CD4-positive, alpha-beta T cell treated with Interleukin-12 subunit alpha and Interleukin-12 subunit beta, for 1 hour (primary cell): ENCODE data around the gene BID.

Experiments
- DNase-seq: peaks from one replicate; pipeline ENCODE4 v3.0.0-alpha.2; 2020

BID gene

DNA sequence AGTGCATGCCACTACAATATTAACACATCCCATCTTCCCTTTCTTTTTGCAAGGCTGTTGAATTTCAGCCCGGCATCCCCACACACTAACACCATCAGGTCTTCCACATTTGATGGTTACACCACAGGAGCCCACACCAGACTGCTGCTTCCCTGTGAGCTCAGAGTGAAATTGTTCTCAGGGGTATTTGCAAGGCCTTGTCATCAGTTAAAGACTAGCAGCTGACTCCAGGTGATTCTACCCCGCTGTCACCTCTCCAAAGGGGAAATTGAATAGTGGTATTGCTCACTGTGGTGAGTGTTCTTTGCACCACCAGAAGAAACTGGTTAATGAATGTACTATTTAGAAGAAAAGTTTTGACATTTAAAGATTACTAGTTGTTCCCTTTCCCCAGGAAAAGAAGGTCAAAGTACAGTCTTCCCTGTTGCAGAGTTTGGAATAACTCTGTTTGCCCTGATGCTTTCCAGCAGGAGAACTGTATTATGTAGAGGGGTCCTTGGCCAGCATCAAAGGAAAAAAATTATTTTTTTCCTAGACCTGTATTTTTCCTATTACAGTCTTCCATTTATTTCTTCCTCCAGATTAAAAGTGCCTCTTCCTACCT, 41.9 kb downstream of the BID start:
- DNase-seq, result no peak

DNA sequence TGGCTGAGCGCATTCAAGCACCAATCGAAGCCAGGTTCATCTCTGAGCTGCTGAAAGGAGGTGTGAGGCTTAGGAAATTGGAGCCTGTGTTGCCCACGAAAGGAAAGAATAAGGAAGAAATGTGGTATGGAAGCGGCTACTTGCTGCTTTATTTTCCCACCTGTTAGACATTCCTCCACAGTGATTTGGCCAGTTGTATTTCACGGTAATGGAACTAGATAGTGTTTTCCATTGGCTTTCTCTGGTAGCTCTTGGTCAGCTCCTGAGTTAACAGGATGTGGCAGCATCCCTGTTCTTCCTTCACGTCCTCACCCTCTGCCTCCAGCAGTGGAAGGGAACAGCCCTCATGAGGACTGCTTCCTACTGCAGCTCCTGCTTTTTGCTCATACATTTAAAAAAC, 44.7 kb downstream of the BID start:
- no peak for DNase-seq

GRCh38 chr22:17728786-17729185, 45.5 kb downstream of the BID start:
- DNase-seq, result no peak

GRCh38 chr22:17726928-17727897, 47.1 kb downstream of the BID start:
- no peak for DNase-seq

- no peak for DNase-seq
Measured at GRCh38 chr22:17726006-17726927, 48.0 kb downstream of the BID start.

- DNase-seq, result no peak
Measured at GRCh38 chr22:17725500-17725796, 48.8 kb downstream of the BID start.

GRCh38 chr22:17724678-17725499, 49.4 kb downstream of the BID start:
- DNase-seq, result no peak

DNA sequence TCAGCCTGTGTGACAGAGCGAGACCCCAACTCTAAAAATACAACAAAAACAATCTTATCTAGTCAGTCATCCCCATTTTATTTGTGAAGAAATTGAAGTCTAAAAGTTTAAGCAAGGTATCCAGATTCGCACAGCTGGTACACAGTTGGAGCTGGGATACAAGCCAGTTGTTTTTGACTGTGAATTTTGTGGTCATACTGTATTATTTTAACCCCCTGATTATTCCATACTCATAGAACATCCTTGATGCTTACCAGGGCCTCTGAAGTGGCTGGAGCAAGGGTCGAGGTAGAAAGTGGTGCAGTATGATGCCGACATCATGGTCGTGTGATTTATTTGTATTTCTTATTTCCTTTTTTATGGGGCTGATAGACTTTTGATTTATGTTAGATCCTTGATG, 50.0 kb downstream of the BID start:
- no peak for DNase-seq

DNA sequence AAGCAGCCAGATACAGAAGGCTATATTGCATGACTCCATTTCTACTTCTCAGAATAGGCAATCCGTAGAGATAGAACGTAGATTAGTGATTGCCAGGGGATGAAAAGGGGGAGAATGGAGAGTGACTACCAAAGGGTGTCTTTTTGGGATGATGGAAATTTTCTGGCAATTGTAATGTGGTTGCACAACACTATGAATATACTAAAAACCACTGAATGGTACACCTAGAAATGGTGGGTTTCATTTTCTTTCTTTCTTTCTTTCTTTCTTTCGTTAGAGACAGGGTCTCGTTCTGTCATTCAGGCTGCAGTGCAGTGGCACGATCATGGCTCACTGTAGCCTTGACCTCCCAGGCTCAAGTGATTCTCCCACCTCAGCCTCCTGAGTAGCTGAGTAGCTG, 54.4 kb downstream of the BID start:
- DNase-seq, result no peak

DNA sequence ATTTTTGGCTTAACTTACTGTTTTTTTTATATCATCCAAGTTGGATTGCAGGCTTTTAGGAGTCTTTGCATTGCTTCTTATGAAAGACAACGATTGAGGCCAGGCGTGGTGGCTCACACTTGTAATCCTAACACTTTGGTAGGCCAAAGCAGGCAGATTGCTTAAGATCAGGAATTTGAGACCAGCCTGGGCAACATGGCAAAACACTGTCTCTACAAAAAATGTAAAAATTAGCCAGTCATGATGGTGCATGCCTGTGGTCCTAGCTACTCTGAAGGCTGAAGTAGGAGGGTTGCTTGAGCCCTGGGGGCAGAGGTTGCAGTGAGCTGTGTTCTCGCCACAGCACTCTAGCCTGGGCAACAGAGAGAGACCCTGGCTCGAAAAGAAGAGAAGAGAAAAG, 56.6 kb downstream of the BID start:
- DNase-seq, result no peak

GRCh38 chr22:17716529-17716928, 57.7 kb downstream of the BID start:
- DNase-seq, result no peak

DNA sequence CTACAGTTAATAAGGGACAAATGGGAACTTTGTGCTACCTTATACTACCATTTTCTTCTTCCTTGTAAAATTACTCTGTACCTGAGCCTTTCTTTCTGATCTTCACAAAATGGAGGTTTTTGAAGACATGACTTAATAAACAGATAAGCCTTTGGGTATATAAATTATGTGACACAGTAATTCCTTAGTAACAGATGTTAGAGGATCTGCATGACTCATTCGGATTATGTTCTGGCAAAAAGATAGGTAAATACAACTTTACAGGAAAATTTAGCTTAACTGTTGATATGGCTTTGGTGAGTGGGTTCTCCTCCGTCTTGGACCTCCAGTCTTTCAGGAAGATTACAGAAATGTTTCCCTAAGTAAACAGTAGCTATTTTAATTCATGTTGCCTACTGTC, 61.8 kb downstream of the BID start:
- no peak for DNase-seq

- DNase-seq, result no peak
Measured at GRCh38 chr22:17710023-17710422, 64.2 kb downstream of the BID start.

DNA sequence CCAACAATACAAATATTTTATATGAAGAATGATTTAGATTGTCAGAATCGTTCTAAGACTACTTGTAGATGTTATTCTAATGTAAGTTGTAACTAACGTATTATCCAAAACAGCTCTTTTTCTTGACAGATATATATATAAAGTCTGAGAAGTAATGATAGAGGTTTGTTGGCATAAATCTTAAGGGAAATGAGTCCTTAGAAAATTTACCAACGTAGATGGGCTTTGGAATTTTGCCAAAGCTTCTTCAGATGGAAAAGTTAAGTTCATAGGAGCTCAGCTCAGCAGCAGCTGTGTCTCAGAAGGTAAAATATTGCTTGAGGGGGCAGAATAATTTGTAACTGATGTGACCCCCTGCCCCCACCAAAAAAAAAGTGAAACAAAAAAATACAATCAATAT, 66.7 kb downstream of the BID start:
- no peak for DNase-seq

- no peak for DNase-seq
Measured at GRCh38 chr22:17706947-17707346, 67.3 kb downstream of the BID start.

- DNase-seq, result peak; percentile 23
Measured at GRCh38 chr22:17705951-17706900, 68.0 kb downstream of the BID start.

- DNase-seq, result no peak
Measured at GRCh38 chr22:17705546-17705945, 68.7 kb downstream of the BID start.

DNA sequence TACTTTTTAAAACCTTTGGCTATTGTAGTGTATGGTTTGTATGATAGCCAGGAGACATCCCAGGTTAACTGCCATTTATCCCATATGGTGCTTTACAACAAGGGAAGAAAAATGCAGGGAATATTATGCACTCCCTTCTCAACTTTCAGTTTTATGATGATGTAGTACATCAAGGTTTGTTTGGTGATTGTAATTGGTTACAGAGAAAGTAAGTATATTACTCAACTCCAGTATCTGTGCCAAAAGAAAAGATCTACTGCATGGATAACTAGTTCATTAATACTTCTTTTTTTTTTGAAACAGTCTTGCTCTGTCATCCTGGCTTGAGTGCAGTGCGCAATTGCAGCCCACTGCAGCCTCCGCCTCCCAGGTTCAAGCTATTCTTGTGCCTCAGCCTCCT, 70.5 kb downstream of the BID start:
- no peak for DNase-seq

DNA sequence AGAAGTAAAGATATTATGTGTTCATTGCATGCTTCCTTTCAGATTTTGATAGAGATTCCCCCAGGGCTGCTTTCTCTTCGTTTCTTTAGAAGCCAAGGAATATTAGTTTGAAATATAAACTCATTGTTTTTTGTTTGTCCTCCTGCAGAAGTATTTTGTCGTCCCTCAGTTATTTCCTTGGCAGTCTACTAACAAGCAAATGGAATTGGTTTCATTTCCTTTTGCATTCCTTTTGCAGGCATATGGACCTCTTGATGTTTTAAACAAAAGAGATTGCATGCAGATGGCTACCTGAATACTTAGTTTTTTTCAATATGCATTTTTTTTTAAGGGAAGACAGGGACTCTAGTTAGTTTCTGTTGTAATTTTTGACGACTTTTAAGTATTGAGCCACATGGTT, 73.5 kb downstream of the BID start:
- DNase-seq, result no peak

DNA sequence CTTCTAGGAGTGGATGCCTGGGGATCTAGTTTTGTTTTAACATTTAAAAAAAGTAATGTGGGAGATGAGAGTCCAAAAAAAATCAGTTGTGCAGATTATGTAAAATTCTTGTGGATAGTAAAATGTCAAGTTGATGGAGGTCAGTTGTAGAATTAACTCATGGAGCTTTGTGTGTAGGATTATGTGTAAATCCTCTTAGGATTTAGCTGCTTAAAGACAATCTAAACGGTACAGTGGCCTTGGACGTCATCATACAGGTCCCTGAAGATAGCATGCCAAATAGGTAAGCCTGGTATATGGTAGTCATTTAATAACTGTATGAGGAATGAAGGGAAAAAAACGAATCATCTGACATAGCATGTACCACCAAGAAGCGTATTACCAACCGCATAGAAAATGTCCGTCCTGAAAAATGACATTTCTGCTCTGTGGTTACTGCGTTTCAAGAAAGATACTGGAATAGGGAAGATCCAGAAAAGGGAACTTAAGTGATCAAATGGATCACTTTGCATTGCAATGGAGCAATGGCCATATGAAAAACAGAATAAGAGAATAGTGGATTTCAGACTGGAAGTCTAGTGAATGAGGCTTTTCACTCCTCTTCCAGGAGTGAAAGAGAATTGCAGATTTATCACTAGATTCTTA, 74.5 kb downstream of the BID start:
- no peak for DNase-seq

DNA sequence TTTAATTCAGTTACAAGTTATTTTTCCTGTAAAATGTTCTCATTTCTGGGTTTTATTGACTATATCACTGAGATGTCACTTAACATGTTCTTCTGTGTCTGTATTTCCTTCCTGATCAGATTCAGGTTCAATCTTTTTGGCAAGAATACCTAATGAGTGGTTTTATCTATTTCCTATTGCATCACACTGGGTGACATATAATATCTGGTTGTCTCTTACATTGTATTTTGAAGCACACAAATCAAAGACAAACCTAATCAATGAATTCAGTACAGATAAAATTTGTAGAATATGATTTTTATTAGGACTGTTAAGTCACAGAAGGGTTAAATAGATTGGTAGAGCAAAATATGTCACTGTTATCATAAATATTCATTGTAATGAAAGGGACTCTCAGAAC, 75.3 kb downstream of the BID start:
- no peak for DNase-seq
